Measurements from ENCODE around the gene CATSPERB. TPM values are rescaled to one million over a fixed set of nuclear protein-coding genes. Genes with fewer than 3 reads are reported as not detected.
"Not testable (repeated sequence)": the region's sequence is repeated elsewhere in the genome, so short reads cannot be mapped to it uniquely, and the experiment has no call there.

Gene CATSPERB
- polyA plus RNA-seq, 1 donor (not counting 4 experiments of a cell fraction or from before 2014, with no cell fraction given): 1.1 TPM

DNA sequence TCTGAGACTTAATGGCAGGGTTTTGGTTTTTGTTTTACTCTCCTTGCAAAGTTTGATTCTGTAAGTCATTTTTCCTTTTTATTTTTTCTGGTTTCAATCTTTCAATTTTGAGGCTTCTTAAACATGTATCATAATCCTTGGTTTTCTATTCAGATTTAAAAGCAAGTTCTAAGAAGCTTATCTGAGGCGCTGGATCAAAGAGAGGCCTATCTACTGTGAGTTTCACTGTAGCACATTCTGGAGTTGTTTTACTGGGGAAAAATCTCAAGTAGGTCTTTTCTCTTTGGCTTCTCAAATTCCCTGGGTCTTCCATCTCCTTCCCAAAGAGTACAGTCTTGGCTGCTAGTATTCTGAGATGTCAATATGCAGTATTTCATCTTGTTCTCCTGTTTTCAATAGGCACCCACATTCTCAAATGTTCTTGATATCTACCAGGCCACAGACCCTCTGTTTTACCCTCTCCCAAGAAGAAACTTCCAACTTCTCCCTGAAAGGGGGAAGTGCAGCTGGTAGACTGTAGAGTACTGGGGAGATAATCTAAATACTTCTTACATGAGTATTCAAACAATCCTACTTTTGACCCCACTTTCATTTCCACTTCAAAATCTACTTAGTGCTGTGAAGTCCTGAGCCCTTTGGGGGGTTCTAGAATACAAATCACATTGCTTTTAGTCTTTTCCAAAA, 10.9 kb upstream of the CATSPERB start:
- dilution Hi-C loops (cut with MboI; ENCODE audit: extremely low pct_ligation_motif_present, low sequenced_read_pairs): no loop called here
- H2AFZ ChIP-seq (ENCODE audit: control insufficient read depth, low read length): no peak overlapping the region
- H3K79me2 ChIP-seq (ENCODE audit: control insufficient read depth, insufficient read depth, low read length): no peaks in the 10 kb centered on the region
- no peak for DNase-seq (ENCODE audit: low read depth, low spot score)
- H3K9ac ChIP-seq (ENCODE audit: control insufficient read depth, extremely low read depth, insufficient read depth, low read length): no peak overlapping the region
- TF ChIP-seq EZH2 (IDR thresholded peaks at IDR 0.05; ENCODE audit: low read length): no peak
- TF ChIP-seq, protein P1, sequence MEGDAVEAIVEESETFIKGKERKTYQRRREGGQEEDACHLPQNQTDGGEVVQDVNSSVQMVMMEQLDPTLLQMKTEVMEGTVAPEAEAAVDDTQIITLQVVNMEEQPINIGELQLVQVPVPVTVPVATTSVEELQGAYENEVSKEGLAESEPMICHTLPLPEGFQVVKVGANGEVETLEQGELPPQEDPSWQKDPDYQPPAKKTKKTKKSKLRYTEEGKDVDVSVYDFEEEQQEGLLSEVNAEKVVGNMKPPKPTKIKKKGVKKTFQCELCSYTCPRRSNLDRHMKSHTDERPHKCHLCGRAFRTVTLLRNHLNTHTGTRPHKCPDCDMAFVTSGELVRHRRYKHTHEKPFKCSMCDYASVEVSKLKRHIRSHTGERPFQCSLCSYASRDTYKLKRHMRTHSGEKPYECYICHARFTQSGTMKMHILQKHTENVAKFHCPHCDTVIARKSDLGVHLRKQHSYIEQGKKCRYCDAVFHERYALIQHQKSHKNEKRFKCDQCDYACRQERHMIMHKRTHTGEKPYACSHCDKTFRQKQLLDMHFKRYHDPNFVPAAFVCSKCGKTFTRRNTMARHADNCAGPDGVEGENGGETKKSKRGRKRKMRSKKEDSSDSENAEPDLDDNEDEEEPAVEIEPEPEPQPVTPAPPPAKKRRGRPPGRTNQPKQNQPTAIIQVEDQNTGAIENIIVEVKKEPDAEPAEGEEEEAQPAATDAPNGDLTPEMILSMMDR (optimal IDR thresholded peaks at IDR 0.05 in 1 of 3, IDR thresholded peaks at IDR 0.05 in 1 of 3, conservative IDR thresholded peaks at IDR 0.05 in 1 of 3; ENCODE audit: extremely low read depth in 1 of 3, insufficient read depth in 2 of 3, low read length in 3 of 3): no peak
- no peaks in the 10 kb centered on the region for H3K4me1 ChIP-seq (ENCODE audit: control insufficient read depth, extremely low read depth, insufficient read depth, low read length)
- no peak for FAIRE-seq
- no peak overlapping the region for H3K4me3 ChIP-seq (ENCODE audit: control insufficient read depth in 2 of 3, extremely low read depth in 1 of 3, insufficient read depth in 2 of 3, low read depth in 1 of 3, low read length in 3 of 3)
- H3K4me2 ChIP-seq (ENCODE audit: control insufficient read depth, extremely low read depth, insufficient read depth, low read depth, low read length): no peak overlapping the region
- H4K20me1 ChIP-seq (ENCODE audit: control insufficient read depth, extremely low read depth, insufficient read depth, low read length): no peaks in the 10 kb centered on the region
- no peaks in the 10 kb centered on the region for H3K9me1 ChIP-seq (ENCODE audit: control insufficient read depth, extremely low read depth, insufficient read depth, low read length)
- no peaks in the 10 kb centered on the region for H3K9me3 ChIP-seq (ENCODE audit: control insufficient read depth, low read depth, low read length)
- no peaks in the 10 kb centered on the region for H3K27me3 ChIP-seq (ENCODE audit: control insufficient read depth, extremely low read depth, insufficient read depth, low read length)
- no peak overlapping the region for H3K27ac ChIP-seq (ENCODE audit: control insufficient read depth, insufficient read depth, low read length)
- no peaks in the 10 kb centered on the region for H3K36me3 ChIP-seq (ENCODE audit: control insufficient read depth in 2 of 2, extremely low read depth in 1 of 2, insufficient read depth in 2 of 2, low read length in 2 of 2)

DNA sequence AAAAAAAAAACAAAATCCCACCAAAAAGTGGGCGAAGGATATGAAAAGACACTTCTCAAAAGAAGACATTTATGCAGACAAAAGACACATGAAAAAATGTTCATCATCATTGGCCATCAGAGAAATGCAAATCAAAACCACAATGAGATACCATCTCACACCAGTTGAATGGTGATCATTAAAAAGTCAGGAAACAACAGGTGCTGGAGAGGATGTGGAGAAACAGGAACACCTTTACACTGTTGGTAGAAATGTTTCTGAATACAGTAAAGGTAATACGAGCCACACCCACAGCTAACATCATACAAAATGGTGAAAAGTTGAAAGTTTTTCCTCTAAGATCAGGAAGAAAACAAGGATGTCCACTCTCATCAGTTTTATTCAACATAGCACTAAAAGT, 8.0 kb upstream of the CATSPERB start:
- H3K36me3 ChIP-seq (ENCODE audit: control insufficient read depth in 2 of 2, extremely low read depth in 1 of 2, insufficient read depth in 2 of 2, low read length in 2 of 2); dilution Hi-C loops (cut with MboI; ENCODE audit: extremely low pct_ligation_motif_present, low sequenced_read_pairs); H3K9me3 ChIP-seq (ENCODE audit: control insufficient read depth, low read depth, low read length); H3K4me1 ChIP-seq (ENCODE audit: control insufficient read depth, extremely low read depth, insufficient read depth, low read length); H3K27ac ChIP-seq (ENCODE audit: control insufficient read depth, insufficient read depth, low read length); H2AFZ ChIP-seq (ENCODE audit: control insufficient read depth, low read length); H3K4me2 ChIP-seq (ENCODE audit: control insufficient read depth, extremely low read depth, insufficient read depth, low read depth, low read length); H3K4me3 ChIP-seq (ENCODE audit: control insufficient read depth in 2 of 3, extremely low read depth in 1 of 3, insufficient read depth in 2 of 3, low read depth in 1 of 3, low read length in 3 of 3); H4K20me1 ChIP-seq (ENCODE audit: control insufficient read depth, extremely low read depth, insufficient read depth, low read length); H3K9ac ChIP-seq (ENCODE audit: control insufficient read depth, extremely low read depth, insufficient read depth, low read length); H3K79me2 ChIP-seq (ENCODE audit: control insufficient read depth, insufficient read depth, low read length); H3K27me3 ChIP-seq (ENCODE audit: control insufficient read depth, extremely low read depth, insufficient read depth, low read length); DNase-seq (ENCODE audit: low read depth, low spot score); FAIRE-seq; H3K9me1 ChIP-seq (ENCODE audit: control insufficient read depth, extremely low read depth, insufficient read depth, low read length): not testable (repeated sequence)

GRCh38 chr14:91737619-91738018, 5.7 kb upstream of the CATSPERB start:
- Histone ChIP-seq H3K9ac (ENCODE audit: control insufficient read depth, extremely low read depth, insufficient read depth, low read length) (no peak overlapping the region), H3K4me2 (ENCODE audit: control insufficient read depth, extremely low read depth, insufficient read depth, low read depth, low read length) (no peak overlapping the region), H4K20me1 (ENCODE audit: control insufficient read depth, extremely low read depth, insufficient read depth, low read length) (no peaks in the 10 kb centered on the region), H3K27me3 (ENCODE audit: control insufficient read depth, extremely low read depth, insufficient read depth, low read length) (no peaks in the 10 kb centered on the region), H3K36me3 (ENCODE audit: control insufficient read depth in 2 of 2, extremely low read depth in 1 of 2, insufficient read depth in 2 of 2, low read length in 2 of 2) (no peaks in the 10 kb centered on the region), H3K9me1 (ENCODE audit: control insufficient read depth, extremely low read depth, insufficient read depth, low read length) (no peaks in the 10 kb centered on the region), H3K27ac (ENCODE audit: control insufficient read depth, insufficient read depth, low read length) (no peak overlapping the region), H3K79me2 (ENCODE audit: control insufficient read depth, insufficient read depth, low read length) (no peaks in the 10 kb centered on the region), H2AFZ (ENCODE audit: control insufficient read depth, low read length) (no peak overlapping the region), H3K9me3 (ENCODE audit: control insufficient read depth, low read depth, low read length) (no peaks in the 10 kb centered on the region), H3K4me1 (ENCODE audit: control insufficient read depth, extremely low read depth, insufficient read depth, low read length) (no peaks in the 10 kb centered on the region), H3K4me3 (ENCODE audit: control insufficient read depth in 2 of 3, extremely low read depth in 1 of 3, insufficient read depth in 2 of 3, low read depth in 1 of 3, low read length in 3 of 3) (no peak overlapping the region)
- DNase-seq (ENCODE audit: low read depth, low spot score) (no peak), FAIRE-seq (no peak)
- TF ChIP-seq, protein P1 (optimal IDR thresholded peaks at IDR 0.05 in 1 of 3, IDR thresholded peaks at IDR 0.05 in 1 of 3, conservative IDR thresholded peaks at IDR 0.05 in 1 of 3; ENCODE audit: extremely low read depth in 1 of 3, insufficient read depth in 2 of 3, low read length in 3 of 3): no peak
- no peak for TF ChIP-seq EZH2 (IDR thresholded peaks at IDR 0.05; ENCODE audit: low read length)
- dilution Hi-C loops (cut with MboI; ENCODE audit: extremely low pct_ligation_motif_present, low sequenced_read_pairs): no loop called here

Measured in keratinocyte (primary cell).